Retinal pigment epithelial cell (primary cell): ENCODE measurements around the gene XAF1.

Experiments used
- DNase-seq: peaks from one replicate; pipeline ENCODE4 v3.0.0-alpha.2; 2010; ENCODE audit warnings: low read depth
- H3K4me3 ChIP-seq: 2 replicates; pipeline ENCODE4 v1.5.1; 2011; ENCODE audit warnings: mild to moderate bottlenecking, low read length, control low read depth, moderate library complexity
- TF ChIP-seq, protein P1 (sequence below): conservative IDR thresholded peaks from 2 replicates; pipeline ENCODE4 v1.5.1; 2011; ENCODE audit warnings: low read depth, low read length, control low read depth, inconsistent platforms

Gene XAF1

DNA sequence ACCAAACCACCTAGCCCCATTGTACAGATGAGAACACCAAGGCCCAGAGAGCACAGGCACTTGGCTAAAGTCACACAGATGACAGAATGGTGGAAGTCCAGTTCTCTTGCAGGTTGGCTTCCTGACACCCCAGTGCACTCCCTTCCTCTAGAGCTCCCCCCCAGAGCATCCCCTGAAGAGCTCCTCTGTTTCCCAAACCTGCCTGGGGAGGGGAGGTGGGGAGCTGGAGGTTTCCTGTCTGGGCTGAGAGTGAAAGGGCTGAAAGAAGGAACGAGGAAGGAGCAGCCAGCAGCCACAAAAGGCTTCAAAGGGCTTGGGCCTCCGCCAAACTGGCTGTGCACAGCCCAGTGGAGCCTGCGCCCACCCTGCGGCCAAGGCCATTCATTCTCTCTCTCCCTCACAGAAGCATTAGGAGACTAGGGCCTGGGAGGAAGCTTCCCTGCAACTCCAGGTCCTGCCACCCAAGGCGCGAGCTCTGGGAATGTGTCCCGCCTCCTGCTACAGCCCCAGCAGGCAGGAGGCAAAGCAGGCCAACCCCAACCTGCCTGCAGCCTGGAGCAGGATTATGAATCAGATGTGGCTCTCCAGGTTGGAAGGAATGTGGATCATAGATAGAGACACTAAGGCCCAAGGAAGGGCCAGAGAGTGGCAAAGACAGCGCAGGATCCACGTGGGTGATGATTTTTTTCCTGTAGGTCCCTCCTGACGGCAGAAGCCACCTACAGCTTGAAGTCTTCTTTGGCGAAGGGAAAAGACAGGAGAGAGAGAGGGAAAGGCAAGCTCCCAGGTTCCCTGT is 43.6 kb upstream of the XAF1 start:
- H3K4me3 ChIP-seq, result no peak overlapping the region
- TF ChIP-seq, protein P1, sequence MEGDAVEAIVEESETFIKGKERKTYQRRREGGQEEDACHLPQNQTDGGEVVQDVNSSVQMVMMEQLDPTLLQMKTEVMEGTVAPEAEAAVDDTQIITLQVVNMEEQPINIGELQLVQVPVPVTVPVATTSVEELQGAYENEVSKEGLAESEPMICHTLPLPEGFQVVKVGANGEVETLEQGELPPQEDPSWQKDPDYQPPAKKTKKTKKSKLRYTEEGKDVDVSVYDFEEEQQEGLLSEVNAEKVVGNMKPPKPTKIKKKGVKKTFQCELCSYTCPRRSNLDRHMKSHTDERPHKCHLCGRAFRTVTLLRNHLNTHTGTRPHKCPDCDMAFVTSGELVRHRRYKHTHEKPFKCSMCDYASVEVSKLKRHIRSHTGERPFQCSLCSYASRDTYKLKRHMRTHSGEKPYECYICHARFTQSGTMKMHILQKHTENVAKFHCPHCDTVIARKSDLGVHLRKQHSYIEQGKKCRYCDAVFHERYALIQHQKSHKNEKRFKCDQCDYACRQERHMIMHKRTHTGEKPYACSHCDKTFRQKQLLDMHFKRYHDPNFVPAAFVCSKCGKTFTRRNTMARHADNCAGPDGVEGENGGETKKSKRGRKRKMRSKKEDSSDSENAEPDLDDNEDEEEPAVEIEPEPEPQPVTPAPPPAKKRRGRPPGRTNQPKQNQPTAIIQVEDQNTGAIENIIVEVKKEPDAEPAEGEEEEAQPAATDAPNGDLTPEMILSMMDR, result no peak
- DNase-seq, result no peak

DNA sequence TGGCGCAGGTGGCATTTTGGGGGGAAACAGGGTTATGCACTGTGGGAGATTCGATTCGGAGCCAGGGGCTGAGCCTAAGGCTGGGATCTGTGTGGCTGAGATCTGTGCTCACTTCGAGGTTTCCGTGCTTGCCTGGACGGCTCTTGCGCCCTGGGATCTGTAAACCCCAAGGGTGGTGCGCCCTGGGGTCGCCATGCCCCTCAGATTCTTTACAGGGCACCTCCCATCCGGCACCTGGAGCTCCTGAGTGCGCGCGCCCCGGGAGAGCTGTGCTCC is 43.1 kb upstream of the XAF1 start:
- H3K4me3 ChIP-seq, result no peak overlapping the region
- TF ChIP-seq, protein P1, result no peak
- DNase-seq, result no peak

DNA sequence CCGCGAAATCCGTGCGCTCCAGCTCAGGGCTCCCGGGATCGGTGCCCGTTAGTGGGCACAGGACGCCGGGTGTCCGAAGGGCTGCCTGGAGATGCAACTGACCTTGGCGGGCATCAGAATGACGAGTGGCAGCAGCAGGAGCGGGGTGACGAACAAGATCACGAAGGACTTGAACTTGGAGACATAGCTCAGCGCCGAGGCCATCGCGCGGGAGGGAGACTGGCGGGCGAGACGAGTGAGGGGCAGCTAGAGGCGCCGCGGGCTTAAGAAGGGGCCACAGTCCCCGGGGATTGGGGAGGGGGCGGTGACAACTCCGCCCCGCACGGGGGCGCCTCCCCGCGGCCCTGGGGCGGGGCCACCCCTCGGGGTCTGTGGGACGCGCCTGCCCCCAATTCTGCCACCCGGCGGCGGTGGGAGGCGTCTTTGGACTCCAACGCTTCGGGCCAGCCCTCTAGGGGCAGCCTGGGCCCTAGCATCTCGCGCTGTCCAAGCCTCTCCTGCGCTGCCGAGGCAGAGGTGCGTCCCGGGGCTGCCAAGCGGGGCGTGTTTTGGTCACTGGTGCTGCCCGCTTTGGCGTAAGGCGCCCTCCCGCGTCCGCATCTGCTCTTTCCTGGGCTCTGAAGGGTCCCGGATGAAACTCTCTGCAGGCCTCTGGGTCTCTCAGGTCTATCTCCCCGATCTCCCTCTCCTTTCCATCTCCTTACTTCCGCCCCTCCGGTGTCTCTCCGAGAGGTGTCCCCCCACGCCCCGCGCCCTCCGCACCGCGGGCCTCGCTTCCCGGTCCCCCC is 42.5 kb upstream of the XAF1 start, which contains the start of gene SLC13A5:
Gene SLC13A5 (minus strand): TSS at position 240 of the 788 bp plus-strand sequence. CDS start 36 bp downstream, at position 204.
- DNase-seq, result no peak
- no peak within 1 kb of the TSS for H3K4me3 ChIP-seq
- TF ChIP-seq, protein P1, result peak; percentile 31

DNA sequence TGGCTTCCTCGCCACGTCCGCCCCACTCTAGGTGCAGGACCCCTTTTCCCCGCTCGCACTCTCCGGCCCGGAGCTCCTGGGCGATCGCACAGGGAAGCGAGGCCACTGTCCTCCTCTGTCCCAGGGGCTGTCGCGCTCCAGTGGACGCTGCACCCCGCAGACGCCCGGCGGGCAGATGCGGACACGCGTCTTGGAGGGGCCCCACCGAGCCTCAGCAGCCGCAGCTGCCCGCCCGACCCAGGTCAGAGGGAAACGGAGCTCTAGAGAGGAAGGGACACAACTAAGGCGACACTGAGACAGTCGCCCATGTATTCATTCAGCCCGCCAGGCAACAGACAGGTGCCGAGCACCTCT is 42.0 kb upstream of the XAF1 start:
- no peak overlapping the region for H3K4me3 ChIP-seq
- TF ChIP-seq, protein P1, result no peak
- DNase-seq, result no peak

DNA sequence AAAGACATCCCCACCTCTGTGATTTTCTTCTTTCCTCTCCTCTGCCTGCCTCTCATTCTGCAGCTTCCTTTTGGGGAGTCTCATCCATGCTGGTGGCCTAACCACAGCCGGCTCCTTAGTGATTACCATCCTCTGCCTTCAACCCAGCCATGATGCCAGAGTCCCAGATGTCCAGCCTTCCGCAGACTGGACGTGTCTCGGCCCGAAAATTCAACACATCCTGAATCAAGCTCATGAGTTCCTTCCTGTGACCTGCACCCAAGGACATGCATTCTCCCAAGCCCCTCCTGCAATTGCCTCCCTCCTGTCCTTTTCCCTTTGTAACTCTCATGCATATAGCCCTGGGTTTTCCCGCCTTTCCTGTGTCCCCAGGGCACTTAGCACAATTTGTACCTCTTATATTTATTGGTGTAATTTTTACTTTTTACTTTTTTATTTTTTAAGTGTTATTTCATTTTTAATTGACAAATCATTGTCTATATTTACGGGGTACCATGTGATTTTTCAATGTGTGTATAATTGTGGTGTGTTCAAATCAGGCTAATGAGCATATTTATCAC is 41.5 kb upstream of the XAF1 start:
- DNase-seq, result no peak
- TF ChIP-seq, protein P1, result no peak
- no peak overlapping the region for H3K4me3 ChIP-seq

DNA sequence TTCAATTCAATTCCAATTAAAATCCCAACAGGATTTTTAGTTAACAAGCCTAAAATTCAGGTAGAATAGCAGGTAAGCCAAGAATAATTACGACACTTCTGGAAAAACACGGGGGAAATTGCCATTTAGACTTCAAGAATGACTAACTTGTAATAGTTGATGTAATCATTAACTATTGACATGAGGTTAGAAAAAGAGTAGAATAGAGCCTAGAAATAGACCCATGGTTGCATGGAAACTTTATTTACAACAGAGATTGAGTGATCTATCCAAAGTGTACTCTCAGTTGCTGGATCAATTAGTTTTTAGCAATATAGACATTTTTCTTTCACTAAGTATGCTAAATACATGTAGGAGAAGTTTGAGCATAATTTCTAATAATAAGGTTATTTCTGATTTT is 39.1 kb upstream of the XAF1 start:
- TF ChIP-seq, protein P1, result no peak
- H3K4me3 ChIP-seq, result no peak overlapping the region
- DNase-seq, result no peak
